ENCODE data around the gene ART5. TPM values are rescaled to one million over a fixed set of nuclear protein-coding genes. Genes with fewer than 3 reads are reported as not detected.
"Not testable (repeated sequence)": the region's sequence is repeated elsewhere in the genome, so short reads cannot be mapped to it uniquely, and the experiment has no call there.

ART5 gene
- total and polyA plus RNA-seq, 2 of the 4 experiments (the other 2 are of a cell fraction) = not detected

DNA sequence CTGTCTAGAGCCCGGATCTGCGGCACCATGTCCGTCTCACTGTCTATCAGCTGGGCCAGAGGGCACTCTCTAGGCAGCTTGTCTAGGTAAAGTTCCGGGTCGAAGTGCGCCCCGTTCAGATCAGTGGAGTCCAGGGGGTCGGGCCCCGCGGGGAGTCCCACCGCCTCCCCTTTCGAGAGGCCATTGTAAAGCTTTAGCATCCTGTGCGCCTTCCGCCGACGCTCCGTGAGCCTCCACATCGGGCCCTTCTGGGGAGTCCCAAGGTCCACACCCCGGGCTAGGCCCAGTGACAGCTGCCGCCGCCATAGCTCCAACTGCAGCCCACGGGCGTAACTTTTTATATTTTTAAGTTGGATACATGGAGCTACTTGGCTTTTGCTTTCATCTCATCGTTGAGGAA lies 50.5 kb downstream of the ART5 start:
- H2BK5ac ChIP-seq (ENCODE audit: low read depth, low read length, poor library complexity, severe bottlenecking); H3K36me3 ChIP-seq (ENCODE audit: control insufficient read depth, insufficient read depth, low read length); H3K27ac ChIP-seq (ENCODE audit: insufficient read depth, low read length); H2BK15ac ChIP-seq (ENCODE audit: low read depth, low read length); H3K18ac ChIP-seq (ENCODE audit: low read depth, low read length); H3K79me1 ChIP-seq (ENCODE audit: low read depth in 1 of 2, low read length in 2 of 2); H3K9me1 ChIP-seq (ENCODE audit: insufficient read depth, low read length); dilution Hi-C loops (cut with HindIII; ENCODE audit: low sequenced_read_pairs, unreplicated experiment); H4K91ac ChIP-seq (ENCODE audit: insufficient read depth, low read depth, low read length); CTCF ChIA-PET; ATAC-seq (ENCODE audit: low read depth); H3K14ac ChIP-seq (replicated peaks; ENCODE audit: low read depth, low read length); H3K9me3 ChIP-seq (ENCODE audit: control insufficient read depth, insufficient read depth, low read length); H4K8ac ChIP-seq (ENCODE audit: low read depth in 2 of 2, low read length in 2 of 2); H3K27me3 ChIP-seq (ENCODE audit: control insufficient read depth, insufficient read depth, low read length); H2BK20ac ChIP-seq (ENCODE audit: low read depth, low read length); H3K4me2 ChIP-seq (ENCODE audit: low read depth, low read length); H2BK120ac ChIP-seq (ENCODE audit: low read depth, low read length); H2AFZ ChIP-seq (replicated peaks; ENCODE audit: low read length, poor library complexity); BruUV-seq (replicated peaks); H3K56ac ChIP-seq (ENCODE audit: extremely low read depth, insufficient read depth, low read length); H3K23ac ChIP-seq (ENCODE audit: low read depth, low read length); in situ Hi-C loops (cut with MboI; ENCODE audit: low sequenced_read_pairs); H3K4ac ChIP-seq (ENCODE audit: low read depth, low read length); H2AK9ac ChIP-seq (replicated peaks; ENCODE audit: low read depth, low read length, poor library complexity); DNase-seq; H2AK5ac ChIP-seq (ENCODE audit: low read depth, low read length); H3K4me1 ChIP-seq (ENCODE audit: control insufficient read depth, insufficient read depth, low read length); H4K20me1 ChIP-seq (ENCODE audit: insufficient read depth, low read length); H3K4me3 ChIP-seq (ENCODE audit: insufficient read depth, low read depth, low read length); intact Hi-C loops (cut with micrococcal nuclease); H3K9ac ChIP-seq (ENCODE audit: low read depth, low read length); POLR2A ChIA-PET (ENCODE audit: unreplicated experiment); H4K5ac ChIP-seq (ENCODE audit: low read depth, low read length): not testable (repeated sequence)
- 88% methylated on average over 10 of the region's 24 CpGs; no CpG with 5 or more reads in 1 of the 2 experiments for WGBS, 2 experiments (ENCODE audit: extremely low coverage in 2 of 2, insufficient read length in 1 of 2)

- H2AFZ ChIP-seq (replicated peaks; ENCODE audit: low read length, poor library complexity); H3K36me3 ChIP-seq (ENCODE audit: control insufficient read depth, insufficient read depth, low read length); intact Hi-C loops (cut with micrococcal nuclease); H3K9me3 ChIP-seq (ENCODE audit: control insufficient read depth, insufficient read depth, low read length); H3K4me3 ChIP-seq (ENCODE audit: insufficient read depth, low read depth, low read length); H2AK9ac ChIP-seq (replicated peaks; ENCODE audit: low read depth, low read length, poor library complexity); H4K91ac ChIP-seq (ENCODE audit: insufficient read depth, low read depth, low read length); H3K18ac ChIP-seq (ENCODE audit: low read depth, low read length); H3K9me1 ChIP-seq (ENCODE audit: insufficient read depth, low read length); H2BK20ac ChIP-seq (ENCODE audit: low read depth, low read length); H2BK15ac ChIP-seq (ENCODE audit: low read depth, low read length); H2BK5ac ChIP-seq (ENCODE audit: low read depth, low read length, poor library complexity, severe bottlenecking); in situ Hi-C loops (cut with MboI; ENCODE audit: low sequenced_read_pairs); H3K4me1 ChIP-seq (ENCODE audit: control insufficient read depth, insufficient read depth, low read length); H3K4ac ChIP-seq (ENCODE audit: low read depth, low read length); H3K56ac ChIP-seq (ENCODE audit: extremely low read depth, insufficient read depth, low read length); H2BK120ac ChIP-seq (ENCODE audit: low read depth, low read length); H4K8ac ChIP-seq (ENCODE audit: low read depth in 2 of 2, low read length in 2 of 2); H3K27ac ChIP-seq (ENCODE audit: insufficient read depth, low read length); H3K27me3 ChIP-seq (ENCODE audit: control insufficient read depth, insufficient read depth, low read length); H4K20me1 ChIP-seq (ENCODE audit: insufficient read depth, low read length); H3K23ac ChIP-seq (ENCODE audit: low read depth, low read length); ATAC-seq (ENCODE audit: low read depth); H3K4me2 ChIP-seq (ENCODE audit: low read depth, low read length); dilution Hi-C loops (cut with HindIII; ENCODE audit: low sequenced_read_pairs, unreplicated experiment); H4K5ac ChIP-seq (ENCODE audit: low read depth, low read length); H3K9ac ChIP-seq (ENCODE audit: low read depth, low read length); DNase-seq; H3K14ac ChIP-seq (replicated peaks; ENCODE audit: low read depth, low read length); BruUV-seq (replicated peaks); POLR2A ChIA-PET (ENCODE audit: unreplicated experiment); H3K79me1 ChIP-seq (ENCODE audit: low read depth in 1 of 2, low read length in 2 of 2); H2AK5ac ChIP-seq (ENCODE audit: low read depth, low read length): not testable (repeated sequence)
- 67% methylated on average over 1 of the region's 2 CpGs; no CpG with 5 or more reads in 1 of the 2 experiments for WGBS, 2 experiments (ENCODE audit: extremely low coverage in 2 of 2, insufficient read length in 1 of 2)
- CTCF ChIA-PET = interaction anchor here (0.6 kb wide), 1 partner anchor 491 kb away, joined by 3 read pairs; no protein-coding TSS in a partner anchor
Measured at GRCh38 chr11:3590193-3590592, 51.6 kb downstream of the ART5 start.
